Activated CD4-positive, alpha-beta T cell treated with anti-CD3 and anti-CD28 coated beads, Interleukin-2, amount 10 ng/mL, durations not matched to agents 7 days and 5 days (primary cell): Measurements from ENCODE around the gene PTPRT. TPM values are rescaled to one million over a fixed set of nuclear protein-coding genes. Genes with fewer than 3 reads are reported as not detected.

Experiments
- CTCF ChIA-PET: fragments of 350-600 bp; sonication (Branson Sonifier 250); formaldehyde crosslinking; loops from one replicate; lab custom pipeline; 2021; ENCODE audit warnings: antibody characterized with exemption; lab: Charles Lee
- POLR2A ChIA-PET: fragments of 350-600 bp; sonication (Branson Sonifier 250); formaldehyde crosslinking; loops from one replicate; lab custom pipeline; 2021; ENCODE audit warnings: antibody characterized with exemption; lab: Charles Lee
- DNase-seq: peaks from one replicate; pipeline ENCODE4 v3.0.0-alpha.2; 2020
- H3K27ac Mint-ChIP-seq: one replicate; pipeline ENCODE4 v1.8.0; 2021; ENCODE audit warnings: mild to moderate bottlenecking, moderate library complexity, mixed read lengths
- H3K27me3 Mint-ChIP-seq: one replicate; pipeline ENCODE4 v1.8.0; 2021; ENCODE audit warnings: mixed read lengths
- H3K36me3 Mint-ChIP-seq: one replicate; pipeline ENCODE4 v1.8.0; 2021; ENCODE audit warnings: low read depth, mixed read lengths
- H3K4me1 Mint-ChIP-seq: one replicate; pipeline ENCODE4 v1.8.0; 2021; ENCODE audit warnings: mixed read lengths
- H3K4me3 Mint-ChIP-seq: one replicate; pipeline ENCODE4 v1.8.0; 2021; ENCODE audit warnings: mild to moderate bottlenecking, moderate library complexity, mixed read lengths
- H3K9me3 Mint-ChIP-seq: one replicate; pipeline ENCODE4 v1.8.0; 2021; ENCODE audit warnings: mixed read lengths
- total RNA-seq, 2 experiments: library from RNA; stranded (reverse); gene quantifications; one replicate each; pipeline ENCODE4 v1.2.3, GENCODE V29; 2021

The PTPRT gene
- total RNA-seq, 2 experiments from 2014 or later: not detected

DNA sequence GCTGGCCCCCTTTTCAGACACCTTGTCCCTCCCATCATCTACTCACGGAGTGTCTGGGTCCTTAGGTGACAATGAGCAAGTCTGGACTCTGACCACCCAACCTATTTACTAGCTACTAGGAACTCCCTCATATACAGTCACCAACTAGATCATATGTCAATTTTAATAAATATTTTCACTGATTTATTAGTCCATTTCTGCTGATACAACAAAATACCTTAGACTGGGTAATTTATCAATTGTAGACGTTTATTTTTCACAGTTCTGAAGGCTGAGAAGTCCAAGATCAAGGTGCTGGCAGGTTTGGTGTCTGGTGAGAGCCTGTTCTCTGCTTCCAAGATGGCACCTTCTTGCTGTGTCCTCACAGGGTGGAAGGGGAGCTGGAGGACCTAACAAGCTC, 229.7 kb downstream of the PTPRT start:
- Mint-ChIP-seq H3K36me3 (no peaks in the 10 kb centered on the region), H3K4me3 (no peak overlapping the region), H3K9me3 (no peaks in the 10 kb centered on the region), H3K27me3 (no peaks in the 10 kb centered on the region), H3K27ac (no peak overlapping the region), H3K4me1 (no peaks in the 10 kb centered on the region)
- no peak for DNase-seq
- CTCF ChIA-PET: no interaction called here
- POLR2A ChIA-PET: no interaction called here

DNA sequence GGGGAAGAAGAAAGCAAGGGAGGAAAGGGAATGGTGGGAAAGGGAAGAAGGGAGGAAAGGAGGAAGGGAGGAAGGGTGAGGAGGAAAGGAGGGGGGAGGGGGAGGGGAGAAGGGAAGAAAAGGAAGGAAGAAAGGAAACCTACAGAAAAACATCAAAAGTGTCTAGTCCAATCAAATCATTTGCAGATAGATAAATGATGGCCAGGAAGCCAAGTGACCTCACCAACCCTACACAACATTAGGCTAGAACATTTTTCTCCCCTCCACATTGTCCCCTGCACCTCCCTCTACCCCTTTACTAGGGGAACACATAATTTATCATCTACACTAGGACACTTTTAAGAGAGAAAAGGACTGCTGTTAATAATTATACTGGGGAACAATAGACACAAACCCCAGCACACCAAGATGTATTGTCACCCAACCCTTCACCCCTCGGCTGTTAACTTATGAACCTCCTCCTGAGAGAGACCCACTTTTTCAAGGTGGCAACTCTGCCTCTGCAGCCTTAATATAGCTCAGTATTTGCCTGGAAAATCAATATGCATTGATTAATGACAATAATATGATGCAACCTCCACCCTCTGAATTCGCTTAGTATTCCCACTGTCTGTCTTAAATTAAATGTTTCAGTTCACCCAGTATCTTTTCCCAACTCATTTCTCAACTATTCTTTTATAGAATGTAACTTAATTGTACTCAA, 231.2 kb downstream of the PTPRT start:
- no peak overlapping the region for H3K27ac Mint-ChIP-seq
- H3K9me3 Mint-ChIP-seq: no peaks in the 10 kb centered on the region
- no peaks in the 10 kb centered on the region for H3K27me3 Mint-ChIP-seq
- H3K4me3 Mint-ChIP-seq: no peak overlapping the region
- POLR2A ChIA-PET: no interaction called here
- H3K4me1 Mint-ChIP-seq: no peaks in the 10 kb centered on the region
- H3K36me3 Mint-ChIP-seq: no peaks in the 10 kb centered on the region
- DNase-seq: no peak
- CTCF ChIA-PET: no interaction called here

DNA sequence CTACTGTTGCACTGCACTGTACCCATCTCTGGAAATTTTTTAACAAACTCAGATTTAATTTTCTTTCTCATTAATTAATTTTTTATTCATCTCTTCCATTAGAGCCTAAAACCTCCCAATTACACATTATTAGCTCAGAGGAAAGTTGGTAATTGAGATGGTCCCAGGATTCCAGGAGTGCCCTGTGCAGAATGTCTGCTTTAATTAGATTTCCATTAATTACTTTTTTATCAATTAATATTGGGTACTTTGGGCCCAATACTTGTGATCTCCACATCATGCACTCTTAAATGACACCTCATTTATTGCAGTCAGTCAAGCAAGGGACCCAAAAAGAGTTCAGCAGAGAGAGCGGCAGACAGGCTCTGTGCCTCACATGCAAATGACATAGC, 232.0 kb downstream of the PTPRT start:
- ChIA-PET CTCF (no interaction called here), POLR2A (no interaction called here)
- no peaks in the 10 kb centered on the region for H3K36me3 Mint-ChIP-seq

DNA sequence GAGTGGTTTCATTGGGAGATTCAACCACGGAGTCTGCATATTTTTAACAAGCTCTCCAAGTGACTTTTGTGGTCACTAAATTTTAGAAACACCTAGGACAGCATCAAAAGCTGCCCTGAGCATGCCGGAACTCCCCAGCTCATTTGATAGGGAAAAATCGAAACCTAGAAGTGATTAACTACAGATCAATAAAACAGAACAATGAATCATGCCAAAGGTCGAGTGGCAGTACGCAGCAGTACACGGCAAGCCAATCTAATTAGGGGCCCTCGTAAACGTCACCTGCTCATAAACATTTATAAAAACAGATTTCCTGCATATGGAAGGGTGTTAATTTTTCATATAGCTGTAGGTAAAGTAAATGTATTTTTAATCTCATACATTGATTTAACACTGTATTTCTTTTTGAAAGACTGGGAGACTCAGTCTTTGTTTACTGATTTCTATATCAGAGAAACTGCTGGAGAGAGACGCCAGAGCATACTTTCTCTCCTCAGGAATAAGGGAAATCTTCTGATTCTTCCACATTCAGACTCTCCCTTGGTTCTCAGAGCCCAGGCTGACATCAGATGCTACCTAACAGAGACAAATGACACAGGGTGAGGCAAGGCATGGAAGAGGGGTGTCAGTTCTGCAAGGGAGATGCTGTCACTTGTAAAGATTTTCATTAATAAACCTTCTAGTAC, 232.5 kb downstream of the PTPRT start:
- Mint-ChIP-seq H3K4me1 (no peaks in the 10 kb centered on the region), H3K36me3 (no peaks in the 10 kb centered on the region), H3K27ac (no peak overlapping the region), H3K27me3 (no peaks in the 10 kb centered on the region), H3K9me3 (no peaks in the 10 kb centered on the region), H3K4me3 (no peak overlapping the region)
- no peak for DNase-seq
- ChIA-PET POLR2A (no interaction called here), CTCF (no interaction called here)

More for the DNA sequence above, 232.0 kb downstream of the PTPRT start:
- H3K4me3 Mint-ChIP-seq: no peak overlapping the region
- no peak for DNase-seq
- H3K27ac Mint-ChIP-seq: no peak overlapping the region
- no peaks in the 10 kb centered on the region for H3K4me1 Mint-ChIP-seq
- no peaks in the 10 kb centered on the region for H3K9me3 Mint-ChIP-seq
- no peaks in the 10 kb centered on the region for H3K27me3 Mint-ChIP-seq

DNA sequence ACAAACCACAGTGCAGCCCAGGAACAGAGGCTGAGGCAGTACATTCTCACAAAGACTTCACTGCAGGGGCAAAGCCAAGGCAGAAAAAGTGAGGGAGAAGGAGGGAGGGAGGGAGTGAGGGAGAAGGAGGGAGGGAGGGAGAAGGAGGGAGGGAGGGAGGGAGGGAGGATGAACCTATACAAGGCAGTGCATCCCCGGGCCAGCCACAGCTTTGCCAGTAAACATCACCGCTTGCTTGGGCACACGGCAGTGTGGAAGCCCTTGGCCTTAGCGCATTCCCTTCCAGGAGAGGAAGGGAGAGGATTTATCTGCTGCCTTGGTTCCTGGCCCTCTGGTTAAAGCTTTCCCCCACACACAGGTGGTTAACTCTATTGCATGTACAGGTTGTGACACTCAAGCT, 234.0 kb downstream of the PTPRT start:
- no peak overlapping the region for H3K4me3 Mint-ChIP-seq
- H3K27me3 Mint-ChIP-seq: no peaks in the 10 kb centered on the region
- H3K4me1 Mint-ChIP-seq: no peaks in the 10 kb centered on the region
- POLR2A ChIA-PET: no interaction called here
- no peak overlapping the region for H3K27ac Mint-ChIP-seq
- H3K9me3 Mint-ChIP-seq: peaks cover 3% of the 10 kb centered on the region
- CTCF ChIA-PET: no interaction called here
- DNase-seq: no peak
- H3K36me3 Mint-ChIP-seq: no peaks in the 10 kb centered on the region

DNA sequence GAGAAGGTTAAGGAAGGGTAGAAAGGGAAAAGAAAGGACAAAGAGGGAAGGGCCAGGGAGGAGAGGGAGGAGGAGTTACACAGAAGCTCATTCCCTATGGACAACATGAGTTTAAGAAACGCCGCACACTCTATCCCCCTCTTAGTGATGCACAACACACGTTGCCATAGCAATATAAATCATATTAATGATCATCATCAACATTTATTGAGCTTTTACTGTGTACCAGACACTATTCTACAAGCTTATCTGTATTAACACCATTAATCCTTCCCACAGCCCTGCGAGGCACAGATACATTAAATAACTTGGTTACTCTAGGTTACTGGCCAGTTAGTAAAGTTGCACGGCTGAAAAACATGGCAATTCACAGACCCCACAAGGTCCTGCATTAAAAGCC, 234.8 kb downstream of the PTPRT start:
- no peaks in the 10 kb centered on the region for H3K36me3 Mint-ChIP-seq
- POLR2A ChIA-PET: no interaction called here
- no peak for DNase-seq
- CTCF ChIA-PET: no interaction called here
- no peak overlapping the region for H3K27ac Mint-ChIP-seq
- no peaks in the 10 kb centered on the region for H3K4me1 Mint-ChIP-seq
- no peak overlapping the region for H3K4me3 Mint-ChIP-seq
- H3K27me3 Mint-ChIP-seq: no peaks in the 10 kb centered on the region
- peaks cover 3% of the 10 kb centered on the region for H3K9me3 Mint-ChIP-seq

DNA sequence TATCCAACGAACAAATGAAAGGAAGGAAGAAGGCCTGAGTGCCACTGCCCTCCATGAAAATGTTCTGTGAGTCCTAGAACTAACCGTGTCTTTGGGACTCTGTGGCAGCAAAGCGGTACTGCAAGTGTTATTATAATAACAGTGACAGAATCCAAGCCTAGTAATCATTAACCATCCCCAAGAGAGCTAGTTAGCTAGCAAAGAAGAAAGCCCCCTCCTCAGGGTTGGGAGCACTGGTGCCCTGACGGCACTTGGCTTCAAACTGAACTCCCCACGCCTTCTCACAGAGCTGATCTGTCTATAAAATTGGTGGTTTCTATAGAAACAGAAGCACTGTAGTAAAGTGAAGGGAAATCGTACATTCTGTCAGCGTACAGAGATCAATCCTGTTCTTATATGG, 239.8 kb downstream of the PTPRT start:
- POLR2A ChIA-PET: no interaction called here
- Mint-ChIP-seq H3K4me1 (no peaks in the 10 kb centered on the region), H3K9me3 (peaks cover 7% of the 10 kb centered on the region), H3K4me3 (no peak overlapping the region), H3K36me3 (no peaks in the 10 kb centered on the region), H3K27me3 (no peaks in the 10 kb centered on the region), H3K27ac (no peak overlapping the region)
- CTCF ChIA-PET: interaction anchor here (0.5 kb wide), 1 partner anchor 346 kb away, joined by 3 read pairs; no protein-coding TSS in a partner anchor
- no peak for DNase-seq

DNA sequence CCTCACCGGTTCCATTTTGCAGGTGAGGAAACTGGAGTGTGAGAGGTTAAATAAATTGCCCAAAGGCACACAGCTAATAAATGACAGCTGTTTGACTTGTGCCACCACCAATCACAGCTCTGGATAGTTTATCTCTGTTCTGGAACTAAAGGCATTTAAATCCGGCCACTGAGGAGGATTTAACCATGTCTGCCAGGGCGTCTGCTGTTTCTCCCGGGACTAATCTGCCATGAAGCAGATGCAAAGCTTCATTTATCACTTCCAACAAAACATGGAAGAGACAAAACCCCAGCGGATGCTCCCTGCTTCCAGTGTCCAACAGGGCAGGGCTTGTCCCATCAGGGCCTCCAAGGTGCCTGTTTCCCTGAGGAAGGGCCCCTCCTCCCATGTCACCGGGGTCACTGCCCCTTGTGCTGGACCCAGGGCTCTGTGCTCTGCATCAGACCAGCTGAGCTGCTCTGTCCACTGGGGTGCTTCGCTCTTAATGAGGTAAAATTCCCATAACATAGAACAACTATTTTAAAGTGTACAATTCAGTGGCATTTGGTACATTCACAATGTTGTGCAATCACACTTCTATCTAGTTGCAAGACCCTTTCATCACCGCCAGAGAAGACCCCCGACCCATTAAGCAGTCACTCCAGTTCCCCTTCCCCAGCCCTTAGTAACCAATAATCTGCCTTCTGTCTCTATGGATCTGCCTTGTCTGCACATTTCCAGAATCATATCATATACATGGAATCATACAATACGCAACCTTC, 244.3 kb downstream of the PTPRT start:
- Mint-ChIP-seq H3K36me3 (no peaks in the 10 kb centered on the region), H3K27ac (no peak overlapping the region), H3K4me1 (no peaks in the 10 kb centered on the region), H3K27me3 (no peaks in the 10 kb centered on the region), H3K9me3 (peaks cover 4% of the 10 kb centered on the region), H3K4me3 (no peak overlapping the region)
- POLR2A ChIA-PET: no interaction called here
- no peak for DNase-seq
- CTCF ChIA-PET: no interaction called here

DNA sequence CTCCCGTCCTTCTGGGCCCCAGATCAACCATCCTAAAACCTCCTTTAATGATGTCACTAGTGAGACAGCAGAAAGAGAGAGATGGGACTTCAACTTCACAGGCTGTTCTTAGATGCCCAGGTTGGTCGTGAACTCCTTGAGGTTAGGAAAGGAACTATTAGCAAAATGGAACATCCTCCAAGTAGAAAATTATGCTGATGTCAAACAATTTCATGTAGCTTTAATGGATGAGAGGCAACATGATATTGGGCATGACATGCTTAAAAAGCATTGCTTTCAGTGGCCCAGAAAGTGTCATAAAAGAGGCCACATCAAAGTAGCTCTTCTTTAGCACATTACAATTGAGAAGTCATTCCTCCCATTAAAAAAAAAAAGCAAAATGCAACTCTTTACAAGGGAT, 248.1 kb downstream of the PTPRT start:
- H3K36me3 Mint-ChIP-seq: no peaks in the 10 kb centered on the region
- H3K27me3 Mint-ChIP-seq: no peaks in the 10 kb centered on the region
- no peaks in the 10 kb centered on the region for H3K4me1 Mint-ChIP-seq
- POLR2A ChIA-PET: no interaction called here
- H3K9me3 Mint-ChIP-seq: no peaks in the 10 kb centered on the region
- DNase-seq: no peak
- H3K4me3 Mint-ChIP-seq: no peak overlapping the region
- no peak overlapping the region for H3K27ac Mint-ChIP-seq
- CTCF ChIA-PET: interaction anchor here (0.6 kb wide), 1 partner anchor 658 kb away, joined by 5 read pairs; no protein-coding TSS in a partner anchor

DNA sequence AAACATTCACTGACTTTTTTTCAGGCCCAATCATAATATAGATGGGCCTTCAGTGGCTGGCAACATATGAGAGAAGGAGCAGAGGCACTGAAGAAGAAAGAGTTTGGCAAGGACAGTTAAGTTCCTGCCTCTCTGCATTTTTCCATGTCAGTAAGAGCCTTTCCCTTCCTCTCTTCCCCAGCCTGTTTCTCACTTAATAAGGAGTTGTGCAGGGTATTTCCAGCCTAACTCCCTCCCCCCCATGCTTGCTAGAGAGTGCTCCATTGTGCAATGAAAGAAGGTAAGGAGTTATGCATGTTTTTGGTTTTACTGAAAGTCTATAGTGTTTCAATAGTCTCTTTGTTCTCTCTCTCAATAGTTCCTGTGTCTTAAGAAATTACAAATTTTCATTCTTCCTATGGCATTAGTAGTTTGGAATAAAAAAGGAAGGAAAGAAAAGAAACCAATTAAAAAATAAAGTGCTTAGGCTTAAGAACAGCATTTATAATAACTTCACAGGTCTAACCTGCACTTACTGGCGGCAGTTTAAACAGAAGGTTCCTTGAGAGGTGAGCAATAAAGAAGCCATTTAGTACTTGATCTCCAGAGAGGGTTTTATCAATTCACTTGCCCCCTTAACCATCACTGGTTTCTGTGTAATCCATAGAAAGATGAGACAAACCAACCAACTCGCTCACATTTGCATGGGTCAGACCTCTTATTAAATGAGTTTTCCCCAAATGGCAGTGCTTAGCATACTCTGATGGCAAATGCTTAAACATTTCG, 251.1 kb downstream of the PTPRT start:
- DNase-seq: no peak
- ChIA-PET CTCF (no interaction called here), POLR2A (no interaction called here)
- Mint-ChIP-seq H3K36me3 (no peaks in the 10 kb centered on the region), H3K4me1 (no peaks in the 10 kb centered on the region), H3K9me3 (no peaks in the 10 kb centered on the region), H3K27ac (no peak overlapping the region), H3K27me3 (no peaks in the 10 kb centered on the region), H3K4me3 (no peak overlapping the region)

DNA sequence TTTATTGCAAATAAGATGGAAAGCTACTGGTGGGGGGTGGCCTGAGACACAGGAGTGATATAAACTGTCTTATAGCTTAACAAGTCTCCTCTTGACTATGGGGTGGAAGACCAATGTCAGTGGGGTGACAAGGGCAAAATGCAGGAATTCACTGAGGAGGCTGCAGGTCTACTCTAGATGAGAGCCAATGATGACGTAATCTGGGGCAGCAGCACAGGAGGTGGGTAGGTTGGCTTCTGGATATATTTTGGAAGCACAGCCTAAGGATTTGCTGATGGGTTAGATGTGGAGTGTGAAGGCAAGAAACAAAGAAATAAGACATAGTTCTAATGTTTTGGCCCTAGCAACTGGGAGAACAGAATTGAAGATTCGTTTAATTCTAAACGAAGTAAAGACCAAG, 253.2 kb downstream of the PTPRT start:
- CTCF ChIA-PET: no interaction called here
- no peak for DNase-seq
- no peaks in the 10 kb centered on the region for H3K9me3 Mint-ChIP-seq
- H3K36me3 Mint-ChIP-seq: no peaks in the 10 kb centered on the region
- no peak overlapping the region for H3K27ac Mint-ChIP-seq
- no peaks in the 10 kb centered on the region for H3K4me1 Mint-ChIP-seq
- no peaks in the 10 kb centered on the region for H3K27me3 Mint-ChIP-seq
- POLR2A ChIA-PET: no interaction called here
- no peak overlapping the region for H3K4me3 Mint-ChIP-seq

DNA sequence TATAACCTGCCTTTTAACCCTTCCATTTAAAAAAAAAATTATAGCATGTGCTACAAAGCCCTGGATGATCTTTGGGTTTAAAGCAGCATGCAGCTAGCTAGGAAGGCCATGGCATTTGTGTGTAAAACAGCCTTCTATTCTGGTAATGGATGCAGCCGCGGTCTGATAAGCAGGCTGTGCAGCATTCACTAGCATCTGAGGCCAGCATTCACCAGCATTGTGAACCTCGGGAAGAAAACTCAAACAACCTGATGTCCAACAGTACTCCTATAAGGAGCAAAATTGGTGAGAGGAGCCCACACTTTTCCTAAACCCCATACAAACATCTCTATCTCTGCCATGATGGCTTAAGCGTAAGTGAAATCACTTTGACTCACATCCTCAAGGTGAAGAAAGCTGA, 265.5 kb downstream of the PTPRT start:
- no peaks in the 10 kb centered on the region for H3K27me3 Mint-ChIP-seq
- H3K36me3 Mint-ChIP-seq: no peaks in the 10 kb centered on the region
- CTCF ChIA-PET: no interaction called here

More for the DNA sequence above, 265.5 kb downstream of the PTPRT start:
- Mint-ChIP-seq H3K27ac (no peak overlapping the region), H3K4me3 (no peak overlapping the region), H3K4me1 (no peaks in the 10 kb centered on the region), H3K9me3 (no peaks in the 10 kb centered on the region)
- POLR2A ChIA-PET: no interaction called here
- DNase-seq: no peak
